ENCODE data around the gene CCR2. TPM values are rescaled to one million over a fixed set of nuclear protein-coding genes. Genes with fewer than 3 reads are reported as not detected.

Gene CCR2
- total RNA-seq, 2 donors from 2014 or later = 0.19 TPM; not detected in 1

- H3K9me3 Mint-ChIP-seq = no peaks in the 10 kb centered on the region
- DNase-seq (ENCODE audit: low spot score in 2 of 2) (no peak), ATAC-seq (no peak)
- no peaks in the 10 kb centered on the region for H3K36me3 Mint-ChIP-seq
- no peak overlapping the region for H3K27ac Mint-ChIP-seq
Measured at GRCh38 chr3:46368569-46368968, 14.7 kb downstream of the CCR2 start.

GRCh38 chr3:46369151-46369550 lies 15.2 kb downstream of the CCR2 start:
- no peak for DNase-seq (ENCODE audit: low spot score in 2 of 2)
- no peaks in the 10 kb centered on the region for H3K36me3 Mint-ChIP-seq
- peak overlapping the region; percentile 68 to 92 for H3K27ac Mint-ChIP-seq
- H3K9me3 Mint-ChIP-seq = no peaks in the 10 kb centered on the region
- ATAC-seq = peak in 1 of 2 donors; percentile 22

- peak overlapping the region; percentile 68 to 92 for H3K27ac Mint-ChIP-seq
- DNase-seq (ENCODE audit: low spot score in 2 of 2) (peak in 1 of 2 donors; percentile 49), ATAC-seq (peak; percentile 86 to 87)
- H3K9me3 Mint-ChIP-seq = no peaks in the 10 kb centered on the region
- no peaks in the 10 kb centered on the region for H3K36me3 Mint-ChIP-seq
Measured at GRCh38 chr3:46369675-46370132, 15.8 kb downstream of the CCR2 start.

- ATAC-seq (peak; percentile 33 to 48), DNase-seq (ENCODE audit: low spot score in 2 of 2) (no peak)
- no peaks in the 10 kb centered on the region for H3K9me3 Mint-ChIP-seq
- H3K27ac Mint-ChIP-seq = peak within 1 kb of the TSS; percentile 68 to 92
- H3K36me3 Mint-ChIP-seq = no peaks in the 10 kb centered on the region
Measured at GRCh38 chr3:46370839-46371518, 17.1 kb downstream of the CCR2 start, which contains the start of gene CCR5. TSS of gene CCR5 (plus strand) at chr3:46370946. CDS start at chr3:46372903, 1,957 bp downstream.

GRCh38 chr3:46371519-46372340 lies 17.8 kb downstream of the CCR2 start:
- Mint-ChIP-seq H3K36me3 (no peaks in the 10 kb centered on the region), H3K27ac (no peak overlapping the region), H3K9me3 (no peaks in the 10 kb centered on the region)
- ATAC-seq = no peak
- no peak for DNase-seq (ENCODE audit: low spot score in 2 of 2)

- Mint-ChIP-seq H3K9me3 (no peaks in the 10 kb centered on the region), H3K36me3 (no peaks in the 10 kb centered on the region), H3K27ac (no peak overlapping the region)
- DNase-seq (ENCODE audit: low spot score in 2 of 2) (no peak), ATAC-seq (no peak)
Measured at GRCh38 chr3:46372492-46373359, 18.8 kb downstream of the CCR2 start.

GRCh38 chr3:46374755-46375154 lies 20.8 kb downstream of the CCR2 start:
- Mint-ChIP-seq H3K9me3 (no peaks in the 10 kb centered on the region), H3K36me3 (no peaks in the 10 kb centered on the region), H3K27ac (no peak overlapping the region)
- ATAC-seq (no peak), DNase-seq (ENCODE audit: low spot score in 2 of 2) (no peak)

GRCh38 chr3:46375218-46375617 lies 21.3 kb downstream of the CCR2 start:
- Mint-ChIP-seq H3K9me3 (no peaks in the 10 kb centered on the region), H3K27ac (no peak overlapping the region), H3K36me3 (no peaks in the 10 kb centered on the region)
- ATAC-seq (peak; percentile 22 to 82), DNase-seq (ENCODE audit: low spot score in 2 of 2) (no peak)

GRCh38 chr3:46375814-46376213 lies 21.9 kb downstream of the CCR2 start:
- no peaks in the 10 kb centered on the region for H3K36me3 Mint-ChIP-seq
- ATAC-seq (no peak), DNase-seq (ENCODE audit: low spot score in 2 of 2) (no peak)
- H3K27ac Mint-ChIP-seq = no peak overlapping the region
- no peaks in the 10 kb centered on the region for H3K9me3 Mint-ChIP-seq

GRCh38 chr3:46378426-46378942 lies 24.6 kb downstream of the CCR2 start:
- H3K27ac Mint-ChIP-seq = peak overlapping the region in 1 of 2 donors; percentile 10
- ATAC-seq (peak; percentile 39 to 58), DNase-seq (ENCODE audit: low spot score in 2 of 2) (peak in 1 of 2 donors; percentile 74)
- no peaks in the 10 kb centered on the region for H3K9me3 Mint-ChIP-seq
- H3K36me3 Mint-ChIP-seq = no peaks in the 10 kb centered on the region

- DNase-seq (ENCODE audit: low spot score in 2 of 2) (no peak), ATAC-seq (no peak)
- Mint-ChIP-seq H3K27ac (no peak overlapping the region), H3K9me3 (no peaks in the 10 kb centered on the region), H3K36me3 (no peaks in the 10 kb centered on the region)
Measured at GRCh38 chr3:46380471-46381221, 26.7 kb downstream of the CCR2 start.

GRCh38 chr3:46381625-46382024 lies 27.7 kb downstream of the CCR2 start:
- no peak overlapping the region for H3K27ac Mint-ChIP-seq
- H3K36me3 Mint-ChIP-seq = no peaks in the 10 kb centered on the region
- no peak for DNase-seq (ENCODE audit: low spot score in 2 of 2)
- H3K9me3 Mint-ChIP-seq = no peaks in the 10 kb centered on the region
- no peak for ATAC-seq

- Mint-ChIP-seq H3K9me3 (no peaks in the 10 kb centered on the region), H3K36me3 (no peaks in the 10 kb centered on the region), H3K27ac (no peak overlapping the region)
- DNase-seq (ENCODE audit: low spot score in 2 of 2) (no peak), ATAC-seq (no peak)
Measured at GRCh38 chr3:46383211-46383950, 29.5 kb downstream of the CCR2 start.

GRCh38 chr3:46383951-46384330 lies 30.0 kb downstream of the CCR2 start:
- Mint-ChIP-seq H3K27ac (no peak overlapping the region), H3K36me3 (no peaks in the 10 kb centered on the region), H3K9me3 (no peaks in the 10 kb centered on the region)
- DNase-seq (ENCODE audit: low spot score in 2 of 2) (no peak), ATAC-seq (no peak)

- Mint-ChIP-seq H3K27ac (no peak overlapping the region), H3K9me3 (no peaks in the 10 kb centered on the region), H3K36me3 (no peaks in the 10 kb centered on the region)
- ATAC-seq (peak; percentile 24 to 90), DNase-seq (ENCODE audit: low spot score in 2 of 2) (no peak)
Measured at GRCh38 chr3:46386205-46386604, 32.3 kb downstream of the CCR2 start.

All from activated naive CD4-positive, alpha-beta T cell treated with anti-CD3 and anti-CD28 coated beads, Interleukin-2, amount 50 U/mL, for 72 hours (primary cell).